Caki2 (cell line): ENCODE results near the gene SHROOM3. TPM values are rescaled to one million over a fixed set of nuclear protein-coding genes. Genes with fewer than 3 reads are reported as not detected.
A peak's percentile ranks its signal among the peaks of the same experiment; 100 is the strongest.

Experiments
- DNase-seq: peaks from one replicate; pipeline ENCODE4 v3.0.0-alpha.2; 2015; ENCODE audit warnings: low read depth
- in situ Hi-C: cut with HindIII; loops from 2 replicates; pipeline ENCODE4 v1.10.0; 2016; ENCODE audit warnings: low sequenced_read_pairs, low pct_unique_long_range_greater_than_20kb, mixed read lengths
- total RNA-seq: library from RNA; depleted of rRNA; stranded (reverse); fragments of >200 nt; shearing (Covaris generic); gene quantifications from 2 replicates; pipeline ENCODE4 v1.2.3, GENCODE V29; 2014; ENCODE audit warnings: low replicate concordance

SHROOM3 gene
- total RNA-seq, 1 experiment from 2014 or later: 20.2 TPM

DNA sequence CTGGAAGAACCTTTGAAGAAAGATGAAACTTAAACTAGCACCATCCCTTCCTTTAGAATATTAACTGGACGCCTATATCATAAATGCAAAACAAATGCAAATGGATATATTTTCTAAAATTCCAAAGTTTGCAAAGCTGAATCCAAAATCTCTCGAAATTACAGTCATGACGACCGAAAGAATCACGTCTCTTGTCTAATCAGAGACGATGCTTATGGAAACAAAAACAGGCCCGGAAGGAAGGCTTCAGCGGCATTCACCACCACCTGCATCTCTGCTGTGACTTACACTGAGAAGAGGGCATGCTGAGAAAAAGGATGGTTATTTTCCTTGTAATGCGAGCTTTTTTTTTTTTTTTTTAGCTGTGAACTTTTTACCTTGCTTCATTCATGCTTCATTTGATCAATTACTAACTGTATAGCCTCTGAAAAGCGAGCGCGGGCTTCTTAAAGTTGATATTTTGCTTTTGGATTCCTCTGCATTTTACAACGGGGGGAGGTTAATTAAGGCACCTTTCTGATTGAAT, 253.7 kb downstream of the SHROOM3 start:
- in situ Hi-C loops: no loop called here
- DNase-seq: peak; percentile 60

DNA sequence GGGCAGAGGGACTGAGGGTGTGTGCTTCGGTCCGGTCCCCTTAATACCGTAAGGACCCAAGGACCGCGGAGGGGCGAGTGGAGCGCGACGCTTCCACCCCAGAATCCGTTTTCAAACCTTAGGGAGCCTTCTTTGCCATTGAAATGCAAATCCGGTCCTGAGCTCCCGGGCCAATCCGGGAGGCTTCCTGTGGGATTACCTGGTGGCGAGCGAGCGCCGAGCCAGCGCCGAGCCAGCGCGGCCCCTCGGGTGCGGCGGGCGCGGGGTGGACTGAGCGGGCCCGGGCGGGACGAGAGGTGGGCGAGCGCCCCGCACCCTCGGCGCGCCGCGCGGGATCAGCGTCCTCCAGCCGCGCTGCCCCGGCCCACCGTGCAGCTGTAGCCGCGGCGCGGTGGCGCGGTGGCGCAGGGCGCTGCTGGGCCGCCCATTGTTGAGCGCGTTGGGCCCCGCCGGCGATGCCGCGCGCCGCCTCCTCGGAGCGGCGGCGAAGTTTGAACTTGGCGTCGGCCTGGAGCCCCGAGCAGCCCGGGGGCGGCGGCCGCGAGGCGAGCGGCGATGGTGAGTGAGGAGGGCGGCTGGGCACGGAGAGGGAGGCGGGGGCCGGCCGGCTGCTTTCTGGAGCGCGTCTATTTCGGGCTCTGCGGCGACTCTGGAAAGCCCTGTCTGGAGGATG, 254.3 kb downstream of the SHROOM3 start:
- peak; percentile 34 for DNase-seq
- in situ Hi-C loops: no loop called here

DNA sequence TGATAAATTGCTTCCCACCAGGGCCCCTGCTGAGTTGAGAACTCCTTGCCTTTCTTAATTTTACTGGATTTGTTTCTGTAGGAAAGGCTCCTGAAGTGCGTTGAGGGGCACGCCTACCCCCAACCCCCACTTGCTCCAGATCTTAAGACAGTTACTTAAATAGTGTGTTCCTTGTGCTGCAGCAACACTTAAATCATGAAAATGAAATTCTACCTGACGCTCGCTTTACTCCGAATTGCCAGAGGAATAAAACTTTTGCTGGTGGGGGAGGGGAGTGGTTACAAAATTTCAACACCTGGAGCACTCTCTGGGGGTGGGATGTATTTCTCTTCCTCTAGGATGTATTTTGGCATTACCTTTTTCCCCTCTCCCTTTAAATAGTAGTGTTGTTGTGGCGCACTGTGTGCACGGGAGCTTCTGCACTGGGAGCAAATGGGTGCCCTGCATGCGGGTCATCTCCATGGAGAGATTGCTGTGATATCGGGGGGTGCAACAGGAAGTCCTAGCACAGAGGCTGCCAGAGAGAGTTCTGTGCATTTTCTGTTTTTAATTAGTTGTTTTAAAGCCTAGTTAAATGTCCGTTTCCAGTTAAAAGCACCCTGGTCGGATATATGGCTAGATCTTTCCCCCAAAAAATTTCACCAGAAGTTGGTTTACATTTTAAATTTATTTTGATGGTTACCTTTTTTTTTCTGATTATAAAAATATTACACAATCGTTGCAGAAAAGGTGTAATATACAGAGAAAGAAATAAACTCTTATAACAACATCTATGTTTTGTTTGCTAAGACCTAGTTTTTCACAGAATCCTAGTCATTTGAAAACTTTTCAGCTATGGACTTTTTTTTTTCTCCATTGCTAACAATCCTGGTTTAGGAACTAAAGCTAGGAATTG, 255.2 kb downstream of the SHROOM3 start:
- DNase-seq: peak; percentile 31
- in situ Hi-C loops: no loop called here

DNA sequence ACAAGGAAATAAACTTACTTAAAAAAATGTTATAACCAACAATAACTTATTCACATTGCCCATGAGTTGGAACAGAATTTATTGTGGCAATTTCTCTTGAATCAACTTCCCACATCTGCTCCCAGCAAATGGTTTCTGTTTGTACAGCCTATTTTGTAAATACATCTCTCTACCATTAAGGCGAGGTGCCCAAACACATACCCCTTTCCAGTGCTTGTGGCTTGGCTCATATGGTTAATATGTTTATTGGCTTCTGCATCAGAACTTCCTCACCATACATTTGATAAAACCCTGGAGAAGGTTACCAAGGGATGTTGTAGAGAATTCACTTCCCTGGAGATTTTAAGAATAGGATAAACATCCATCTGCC, 255.9 kb downstream of the SHROOM3 start:
- peak; percentile 14 for DNase-seq
- in situ Hi-C loops: no loop called here

DNA sequence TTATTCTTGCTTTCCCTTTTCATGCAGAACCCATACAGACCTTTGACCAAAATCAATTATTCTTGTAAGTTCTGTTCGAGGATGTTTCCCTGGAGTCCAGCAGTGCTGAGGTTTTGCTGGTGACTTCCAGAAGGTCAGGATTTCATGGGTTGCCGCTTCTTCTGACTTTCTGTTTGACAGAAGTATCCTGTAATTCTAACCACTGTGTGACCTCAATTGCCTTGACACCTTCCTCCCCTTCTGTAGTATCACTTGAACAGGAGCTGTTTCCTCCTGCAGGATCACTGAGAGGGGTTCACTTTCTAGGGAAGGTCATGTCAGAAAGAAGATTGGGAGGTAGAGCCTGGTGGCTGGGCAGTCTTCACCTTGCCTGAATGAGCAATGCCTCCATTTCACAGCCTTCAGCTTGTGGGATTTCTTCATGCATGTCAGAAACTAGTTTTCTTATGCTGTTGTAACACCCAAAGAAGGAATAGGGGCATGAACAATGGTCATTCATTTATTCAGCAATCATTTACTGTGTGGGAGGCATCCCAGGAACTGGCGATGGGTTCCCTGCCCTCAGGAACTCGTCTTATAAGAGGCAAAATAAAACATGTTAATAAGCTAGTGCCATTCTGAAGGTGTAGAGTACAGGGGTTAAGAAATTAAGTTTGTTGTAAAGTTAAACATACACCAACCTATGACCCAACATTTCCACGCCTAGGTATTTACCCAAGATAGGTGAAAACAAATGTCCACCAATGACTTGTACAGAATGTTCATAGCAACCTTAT, 257.0 kb downstream of the SHROOM3 start:
- in situ Hi-C loops: no loop called here
- DNase-seq: peak; percentile 76

DNA sequence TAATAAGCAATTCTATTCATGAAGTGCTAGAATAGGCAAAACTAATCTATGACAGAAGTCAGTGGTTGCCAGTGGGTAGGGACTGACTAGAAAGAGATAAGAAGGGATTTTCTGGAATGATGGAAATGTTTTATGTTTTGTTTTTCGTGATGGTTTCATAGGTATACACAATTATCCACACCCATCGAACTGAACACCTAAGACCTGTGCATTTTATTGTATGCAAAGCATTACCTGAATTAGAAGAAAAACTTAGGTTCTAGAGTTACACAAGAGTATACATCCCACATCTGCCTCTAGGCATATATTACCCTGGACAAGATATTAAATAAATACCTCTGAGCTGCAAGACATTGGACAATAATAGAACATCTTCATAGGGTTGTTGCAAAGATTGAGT, 257.7 kb downstream of the SHROOM3 start:
- in situ Hi-C loops: no loop called here
- DNase-seq: no peak

DNA sequence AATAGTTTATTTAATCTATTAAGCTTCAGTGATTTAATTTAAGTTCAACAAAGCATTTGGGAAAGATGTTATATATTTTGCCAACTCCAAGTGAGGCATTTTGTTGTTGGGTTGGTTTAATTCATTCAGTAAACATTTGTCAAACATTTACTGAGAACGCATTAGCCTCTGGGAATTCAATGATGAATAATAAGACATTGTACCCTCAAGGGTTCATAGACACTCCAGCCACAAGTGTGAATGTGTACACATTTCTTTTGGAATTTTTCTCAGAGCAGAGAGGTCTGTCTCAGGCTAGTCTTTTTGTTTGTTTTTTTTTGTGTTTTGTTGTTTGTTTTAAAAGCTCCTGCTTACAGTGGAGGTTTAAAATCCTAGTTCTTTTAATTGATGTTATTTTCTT, 259.0 kb downstream of the SHROOM3 start:
- in situ Hi-C loops: no loop called here
- DNase-seq: peak; percentile 20

DNA sequence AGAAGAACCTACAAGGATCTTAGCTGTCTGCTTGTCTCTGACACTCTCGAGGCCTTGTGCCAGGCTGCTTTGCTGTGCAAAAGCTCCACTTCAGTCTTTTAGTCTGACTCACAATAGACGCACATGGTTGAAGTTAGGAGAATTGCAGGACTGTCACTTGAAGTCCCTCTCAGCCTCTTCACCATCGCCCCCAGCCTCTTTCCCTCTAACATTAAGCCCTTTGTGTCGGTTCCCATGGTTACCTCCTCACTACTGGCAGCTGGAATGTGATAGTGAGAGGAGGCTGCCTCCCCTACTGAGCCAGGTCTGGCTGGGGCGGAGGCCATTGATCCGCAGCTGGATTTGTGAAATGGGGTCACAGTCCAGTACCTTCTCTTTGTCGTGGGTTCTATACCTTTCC, 261.1 kb downstream of the SHROOM3 start:
- in situ Hi-C loops: no loop called here
- peak; percentile 10 for DNase-seq

DNA sequence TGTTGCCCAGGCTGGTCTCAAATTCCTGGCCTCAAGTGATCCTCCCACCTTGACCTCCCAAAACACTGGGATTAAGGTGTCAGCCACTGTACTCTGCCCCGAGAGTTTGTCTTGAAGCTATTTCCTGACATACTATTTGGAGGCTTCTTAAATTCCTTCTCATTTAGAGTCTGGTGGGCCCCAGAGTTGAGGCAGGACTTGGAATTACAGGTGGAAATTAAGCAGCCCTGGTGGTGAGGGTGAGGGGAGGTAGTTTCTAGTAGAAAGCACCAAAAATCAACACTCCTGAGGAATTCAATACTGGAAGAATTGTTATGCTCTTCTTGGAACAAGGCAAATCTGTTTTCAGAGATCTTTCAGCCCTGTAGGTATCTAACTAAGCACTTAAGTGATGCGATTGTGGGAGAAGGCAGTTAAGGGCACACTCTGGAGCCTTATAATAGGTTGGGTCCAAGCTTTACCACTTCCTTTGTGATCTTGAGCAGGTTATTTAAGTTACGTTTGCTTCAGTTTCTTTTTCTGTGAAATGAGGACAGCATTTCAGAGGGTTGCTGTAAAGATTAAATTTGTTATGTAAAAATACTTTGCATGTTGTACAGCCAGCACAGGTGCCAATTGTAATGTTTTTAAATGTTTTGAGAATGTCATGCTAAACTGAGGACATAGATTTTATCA, 262.2 kb downstream of the SHROOM3 start:
- DNase-seq: no peak
- in situ Hi-C loops: no loop called here

DNA sequence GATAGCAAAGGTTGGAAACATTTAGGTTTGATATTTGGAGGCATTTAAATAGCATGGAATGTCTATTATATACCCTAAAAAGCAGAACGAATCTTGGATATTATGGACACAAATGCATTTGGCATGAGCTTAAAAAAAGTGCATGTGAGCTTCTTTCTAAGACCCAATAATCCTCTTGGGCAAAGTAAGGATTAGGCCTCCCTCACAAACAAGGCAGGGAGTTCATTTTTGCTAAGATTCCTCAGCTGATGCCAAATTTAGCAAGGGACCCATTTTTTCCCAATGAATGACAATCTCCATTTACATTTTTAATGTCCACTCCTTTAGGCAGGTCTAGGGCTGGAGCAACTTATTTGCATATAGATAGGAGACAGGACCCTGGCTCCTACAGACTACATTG, 263.1 kb downstream of the SHROOM3 start:
- in situ Hi-C loops: no loop called here
- no peak for DNase-seq

DNA sequence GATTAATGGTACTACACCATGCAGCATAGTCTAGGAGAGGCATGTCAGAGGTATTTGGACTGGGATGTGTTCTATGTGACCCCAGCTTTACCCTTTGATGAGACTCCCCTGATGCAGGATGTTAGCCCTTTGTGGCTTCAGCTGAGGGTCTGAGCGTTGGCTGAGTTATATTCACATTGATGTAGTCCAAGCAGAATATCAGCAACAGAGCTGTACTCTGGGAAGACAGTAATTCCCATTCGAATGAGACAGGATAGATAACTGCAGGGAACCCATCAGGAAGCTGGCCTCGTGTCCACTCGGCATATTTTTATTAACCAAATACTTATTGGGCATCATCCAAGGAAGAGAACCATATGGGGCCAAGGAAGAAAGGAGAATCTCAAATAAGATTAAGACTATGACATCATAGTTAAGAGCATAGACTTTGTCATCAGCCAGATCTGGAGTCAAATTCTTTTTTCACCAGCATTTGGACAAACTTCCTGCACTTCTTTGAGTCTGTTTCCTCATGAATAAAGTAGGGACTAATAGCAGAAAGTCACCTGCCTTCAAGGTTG, 264.8 kb downstream of the SHROOM3 start:
- in situ Hi-C loops: no loop called here

DNA sequence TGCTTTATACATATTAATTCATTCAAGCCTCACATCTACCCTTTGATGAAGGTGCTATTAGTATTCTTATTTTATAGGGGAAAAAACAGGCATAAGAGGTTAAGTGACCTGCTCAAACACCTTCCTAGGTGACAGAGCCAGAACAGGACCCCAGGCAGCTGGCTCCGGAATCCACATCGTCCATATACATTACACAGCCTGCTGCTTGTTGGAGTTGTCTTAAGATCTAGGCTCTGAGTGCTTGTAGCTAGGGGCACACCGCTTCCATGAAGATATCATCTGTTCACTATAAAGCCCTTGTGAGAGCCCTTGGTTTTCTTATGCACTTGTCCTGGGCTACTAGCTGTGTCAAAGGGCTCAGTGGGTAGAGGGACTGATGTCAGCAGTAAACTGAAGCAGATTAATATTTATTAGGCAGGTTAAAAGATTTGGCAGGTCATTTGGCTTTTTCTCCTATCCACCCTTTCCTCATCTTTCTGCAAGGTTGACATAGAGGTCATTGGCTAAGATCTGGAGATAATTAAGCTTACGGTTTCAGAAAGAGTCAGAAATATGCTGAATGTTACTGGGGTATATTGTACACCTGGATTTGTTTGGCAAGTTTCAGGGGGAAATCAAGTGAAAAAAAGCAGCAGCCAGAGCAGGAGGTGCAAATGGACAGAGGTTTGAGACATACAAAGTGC, 267.6 kb downstream of the SHROOM3 start:
- in situ Hi-C loops: no loop called here
- no peak for DNase-seq

More for the DNA sequence above, 264.8 kb downstream of the SHROOM3 start:
- no peak for DNase-seq

DNA sequence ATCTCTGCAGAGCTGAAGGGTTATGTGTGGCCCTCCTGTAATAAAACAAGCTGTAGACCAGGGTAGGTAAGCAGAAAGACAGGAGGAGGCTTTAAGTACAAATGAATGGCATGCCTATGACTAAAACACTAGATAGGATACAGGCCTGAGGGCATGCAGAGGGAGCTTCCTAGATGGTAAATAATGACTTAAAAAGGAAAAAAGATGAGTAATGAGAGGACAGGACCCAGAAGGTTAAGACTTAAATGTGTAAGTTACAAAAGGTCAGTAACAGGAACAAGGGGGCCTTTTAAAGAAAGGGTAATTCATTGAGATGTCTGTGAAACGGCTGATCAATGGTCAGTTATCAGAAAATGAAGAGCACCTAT, 268.1 kb downstream of the SHROOM3 start:
- DNase-seq: no peak
- in situ Hi-C loops: no loop called here

DNA sequence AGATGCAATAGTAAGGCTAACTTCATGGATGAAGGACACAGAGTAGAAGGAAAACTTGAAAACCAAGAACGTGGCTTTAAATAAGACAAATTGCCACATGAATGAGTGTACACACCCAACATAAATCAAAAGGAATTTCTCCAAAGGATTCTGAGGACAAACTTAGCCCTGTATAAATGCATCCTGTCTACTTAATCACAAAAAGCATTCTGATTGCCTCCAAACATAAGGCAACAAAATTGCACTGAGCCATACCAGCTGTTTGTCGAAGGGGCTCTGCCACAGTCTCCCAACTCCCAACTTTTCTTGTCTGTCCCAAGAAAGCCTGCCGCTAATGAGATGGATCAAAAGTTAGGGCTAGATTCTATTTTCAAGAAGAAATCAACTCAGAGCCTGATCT, 268.6 kb downstream of the SHROOM3 start:
- in situ Hi-C loops: no loop called here
- no peak for DNase-seq

DNA sequence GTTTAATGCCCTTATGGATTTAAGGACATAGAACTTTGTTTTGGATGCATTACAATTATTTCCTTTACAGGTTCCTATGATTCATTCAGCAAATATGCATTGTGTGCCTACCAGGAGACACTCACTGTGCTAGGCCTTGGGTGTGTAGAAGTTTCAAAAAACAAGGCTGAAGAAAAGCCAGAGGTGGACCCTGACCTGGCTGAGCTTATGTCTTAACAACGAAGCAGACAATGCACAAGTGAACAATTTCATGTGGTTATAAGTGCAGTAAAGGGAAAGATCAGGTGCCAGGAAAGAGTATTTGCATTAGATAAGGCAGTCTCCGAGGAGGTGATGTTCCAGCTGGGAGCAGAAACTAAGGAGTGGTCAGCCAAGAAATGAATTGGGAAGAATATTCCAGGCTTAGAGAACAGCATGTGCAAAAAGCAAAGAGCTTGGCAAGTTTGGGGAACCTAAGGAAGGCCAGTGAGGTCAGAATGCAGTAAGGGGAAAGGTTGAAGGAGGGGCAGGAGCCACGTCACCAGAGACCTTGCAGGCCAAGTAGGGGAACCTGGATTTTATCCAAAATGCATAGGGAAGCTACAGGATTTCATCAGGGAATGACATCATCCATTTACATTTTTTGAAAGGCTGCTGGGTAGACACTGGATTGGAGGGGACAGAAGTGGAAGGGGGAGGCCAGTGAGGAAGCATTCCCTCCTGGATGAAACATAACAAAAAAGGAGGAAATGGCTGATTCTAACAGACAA, 269.3 kb downstream of the SHROOM3 start:
- in situ Hi-C loops: no loop called here
- peak; percentile 60 for DNase-seq

DNA sequence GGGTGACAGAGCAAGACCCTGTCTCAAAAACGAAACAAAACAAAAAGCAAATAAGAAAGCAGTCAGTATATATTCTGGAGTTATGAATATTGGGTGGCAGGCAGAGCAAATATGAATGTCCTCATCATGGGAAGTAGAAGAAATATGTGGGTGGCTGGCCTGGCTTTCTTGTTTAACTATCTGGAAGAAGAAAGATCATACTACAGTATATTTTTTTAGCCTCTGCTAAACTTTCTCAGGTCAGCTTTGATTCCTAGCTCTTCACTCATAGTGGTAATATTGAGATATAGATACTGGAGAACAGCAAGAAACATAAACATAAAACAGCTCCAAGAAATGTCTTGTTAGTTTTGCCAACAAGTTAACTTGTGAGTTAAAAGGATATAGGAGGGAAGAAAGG, 270.4 kb downstream of the SHROOM3 start:
- in situ Hi-C loops: no loop called here
- DNase-seq: no peak

DNA sequence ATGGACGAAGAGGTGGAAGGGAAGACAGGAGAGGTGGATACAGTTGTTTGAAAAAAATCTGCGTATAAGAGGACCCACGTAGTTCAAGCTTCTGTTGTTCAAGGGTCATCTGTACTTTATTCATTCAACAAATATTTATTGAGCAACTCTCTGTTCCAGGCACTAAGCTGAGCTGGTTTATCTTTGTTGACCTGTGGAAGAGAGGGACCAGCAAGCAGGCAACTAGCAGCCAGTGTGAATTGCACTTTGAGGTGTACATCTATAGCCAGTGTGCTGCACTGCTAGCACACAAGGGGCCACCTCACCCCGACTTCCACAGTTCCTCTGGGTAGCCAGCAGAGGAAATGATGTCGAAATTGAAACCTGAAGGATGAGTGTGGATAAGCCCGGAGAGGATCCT, 271.6 kb downstream of the SHROOM3 start:
- in situ Hi-C loops: no loop called here

More for the DNA sequence above, 271.6 kb downstream of the SHROOM3 start:
- no peak for DNase-seq
